Heart left ventricle (tissue), 16 donors: ENCODE measurements around the gene TMEM237. TPM values are rescaled to one million over a fixed set of nuclear protein-coding genes. Genes with fewer than 3 reads are reported as not detected.
A peak's percentile ranks its signal among the peaks of the same experiment; 100 is the strongest.

Experiments used
- ATAC-seq, 4 donors: fragments of 200-7000 bp; cut with Tn5 transposase; one replicate each; pipeline ENCODE4 v1.9.1; 2020 to 2022; ENCODE audit warnings: moderate library complexity in 4 of 4, mild to moderate bottlenecking in 3 of 4, moderate number of reproducible peaks in 1 of 4
- DNase-seq, 5 donors: peaks; one replicate each; pipeline ENCODE4 v3.0.0-alpha.2; 2020
- H3K27ac ChIP-seq, 12 donors: fragments of 200-600 bp; sonication (generic) in 4 of 12; one replicate each; pipeline versions ENCODE4 v1.5.0 to v1.8.0; 2016 to 2022; ENCODE audit warnings: mild to moderate bottlenecking in 2 of 12
- H3K27me3 ChIP-seq, 9 donors: fragments of 200-600 bp; sonication (generic) in 2 of 9; one replicate each; pipeline versions ENCODE4 v1.5.1 to v1.8.0; 2016 to 2022; ENCODE audit warnings: mild to moderate bottlenecking in 3 of 9
- H3K36me3 ChIP-seq, 9 donors: fragments of 200-600 bp; sonication (generic) in 2 of 9; one replicate each; pipeline versions ENCODE4 v1.5.0 to v1.8.0; 2018 to 2022; ENCODE audit warnings: mild to moderate bottlenecking in 2 of 9
- H3K4me1 ChIP-seq, 12 donors: fragments of 200-600 bp; sonication (generic) in 4 of 12; one replicate each; pipeline versions ENCODE4 v1.5.0 to v1.8.0; 2016 to 2022; ENCODE audit warnings: mild to moderate bottlenecking in 3 of 12
- H3K4me3 ChIP-seq, 12 donors: fragments of 200-600 bp; sonication (generic) in 4 of 12; one replicate each; pipeline versions ENCODE4 v1.5.0 to v1.8.0; 2017 to 2022; ENCODE audit warnings: mild to moderate bottlenecking in 9 of 12, moderate library complexity in 4 of 12
- H3K9me3 ChIP-seq, 12 donors: fragments of 200-600 bp; sonication (generic) in 4 of 12; one replicate each; pipeline versions ENCODE4 v1.5.0 to v1.8.0; 2016 to 2022; ENCODE audit warnings: mild to moderate bottlenecking in 1 of 12
- POLR2A ChIP-seq, 2 donors: fragments of 450-650 bp; IDR thresholded peaks; one replicate each; pipeline ENCODE4 v1.6.1; 2017; ENCODE audit warnings: antibody characterized with exemption in 2 of 2, mild to moderate bottlenecking in 2 of 2, moderate library complexity in 2 of 2
- WGBS, 4 donors: extraction: QIAGEN DNeasy Blood & Tissue Kit in 2 of 4; methylation state at CpG; one replicate each; pipeline versions ENCODE4 v1.1.5 to v1.1.7; 2013 to 2018; 5-methylcytosine and 5-hydroxymethylcytosine counted together
- intact Hi-C, 10 donors: fragments of 100-400 bp; cut with DNase I; formaldehyde crosslinking; loops; one replicate each; pipeline versions ENCODE4 v1.11.1 to v1.14.2; 2022
- polyA plus RNA-seq, 2 donors: library from polyadenylated mRNA; stranded (reverse); fragments of 200-250 nt; gene quantifications; one replicate each; pipeline ENCODE4 v1.2.3, GENCODE V29; 2013
- total RNA-seq, 9 donors: library from RNA; depleted of rRNA in 2 of 9; stranded (reverse); fragments of >200 nt in 2 of 9; fragmentation: NEBNext Ultra II Directional in 3 of 9; extraction: Animal tissue kit (Norgen Biotek cat#: 25700) in 3 of 9; gene quantifications; one replicate each; pipeline versions ENCODE4 v1.1.0 to v1.2.4, GENCODE V29; 2016 to 2023
- TF ChIP-seq, protein P1 (sequence below), 12 donors: fragments of 200-600 bp; sonication (generic) in 4 of 12; IDR thresholded peaks; one replicate each; pipeline versions ENCODE4 v1.5.0 to v1.8.0; 2018 to 2022; ENCODE audit warnings: antibody characterized with exemption in 12 of 12, mild to moderate bottlenecking in 5 of 12
- donor health status: ischemic (EF 13 %, LVEDD 7.1; RV severe dilation, severe dysfunction).
- donor health status: healthy with polysubstance abuse.
- donor health status: DM: no; HTN: yes; CAD: no.
- donor health status: DM: no; HTN: no; CAD: no.
- donor health status: ischemic (EF 25% LVEDD 6.9; RV normal size, moderate dysfunction).
- donor health status: ischemic (EF 25% LVEDD 5.7; RV mildly dilated, moderate dysfunction).
- donor health status: healthy.
- donor health status: DM: yes; HTN: yes; CAD: no.
- donor health status: ischemic (EF 35%, LVEDD 5.7; RV mildly dilated, moderate dysfunction).
- donor health status: nonischemic (EF 11% LVEDD 7.7; RV severe dilation, severe dysfunction).
- donor health status: DM: yes; HTN: yes; CAD: no.
- donor health status: PGD.
- donor health status: ischemic (EF 29% LVEDD 5.4; RV normal size, mild dysfunction).
- donor health status: nonischemic (EF 23%, LVEDD 6.1; RV moderate dilation, normal function).

The TMEM237 gene
- total and polyA plus RNA-seq, 11 donors: 9.5 to 25.2 (median 17.1) TPM

GRCh38 chr2:201628545-201628944 lies 14.8 kb downstream of the TMEM237 start:
- peak overlapping the region in 3 of 12 donors; percentile 13 to 47 (median 16) for H3K27ac ChIP-seq
- 49 to 63% (median 55%) methylated on average over 2 of the region's 2 CpGs for WGBS, 4 donors
- intact Hi-C loops: loop anchor here in 7 of 10 donors (10.0 kb wide), 5 partner anchors 134 to 394 kb away; no protein-coding TSS in a partner anchor

GRCh38 chr2:201622306-201622970 lies 20.9 kb downstream of the TMEM237 start:
- no peak for DNase-seq
- peaks cover 0 to 2% (median 0%) of the 10 kb centered on the region in 12 donors for H3K9me3 ChIP-seq
- H3K36me3 ChIP-seq: peaks cover 0 to 48% (median 11%) of the 10 kb centered on the region in 9 donors
- no peak overlapping the region for H3K27ac ChIP-seq
- H3K27me3 ChIP-seq: no peaks in the 10 kb centered on the region
- WGBS, 4 donors: 74 to 81% (median 79%) methylated on average over 5 of the region's 5 CpGs
- no peak overlapping the region for H3K4me3 ChIP-seq
- TF ChIP-seq, protein P1, sequence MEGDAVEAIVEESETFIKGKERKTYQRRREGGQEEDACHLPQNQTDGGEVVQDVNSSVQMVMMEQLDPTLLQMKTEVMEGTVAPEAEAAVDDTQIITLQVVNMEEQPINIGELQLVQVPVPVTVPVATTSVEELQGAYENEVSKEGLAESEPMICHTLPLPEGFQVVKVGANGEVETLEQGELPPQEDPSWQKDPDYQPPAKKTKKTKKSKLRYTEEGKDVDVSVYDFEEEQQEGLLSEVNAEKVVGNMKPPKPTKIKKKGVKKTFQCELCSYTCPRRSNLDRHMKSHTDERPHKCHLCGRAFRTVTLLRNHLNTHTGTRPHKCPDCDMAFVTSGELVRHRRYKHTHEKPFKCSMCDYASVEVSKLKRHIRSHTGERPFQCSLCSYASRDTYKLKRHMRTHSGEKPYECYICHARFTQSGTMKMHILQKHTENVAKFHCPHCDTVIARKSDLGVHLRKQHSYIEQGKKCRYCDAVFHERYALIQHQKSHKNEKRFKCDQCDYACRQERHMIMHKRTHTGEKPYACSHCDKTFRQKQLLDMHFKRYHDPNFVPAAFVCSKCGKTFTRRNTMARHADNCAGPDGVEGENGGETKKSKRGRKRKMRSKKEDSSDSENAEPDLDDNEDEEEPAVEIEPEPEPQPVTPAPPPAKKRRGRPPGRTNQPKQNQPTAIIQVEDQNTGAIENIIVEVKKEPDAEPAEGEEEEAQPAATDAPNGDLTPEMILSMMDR (IDR thresholded peaks at IDR 0.05): no peak
- no peak for TF ChIP-seq POLR2A (IDR thresholded peaks at IDR 0.05)
- H3K4me1 ChIP-seq: peaks cover 0 to 8% (median 0%) of the 10 kb centered on the region in 12 donors
- intact Hi-C loops: loop anchor here in 7 of 10 donors (10.0 kb wide), 5 partner anchors 128 to 388 kb away; no protein-coding TSS in a partner anchor
- ATAC-seq: no peak

More at GRCh38 chr2:201628545-201628944, 14.8 kb downstream of the TMEM237 start:
- Histone ChIP-seq H3K36me3 (peaks cover 0 to 98% (median 42%) of the 10 kb centered on the region in 9 donors), H3K27me3 (no peaks in the 10 kb centered on the region), H3K4me3 (no peak overlapping the region), H3K9me3 (no peaks in the 10 kb centered on the region), H3K4me1 (peaks cover 0 to 9% (median 0%) of the 10 kb centered on the region in 12 donors)
- no peak for TF ChIP-seq POLR2A (IDR thresholded peaks at IDR 0.05)
- TF ChIP-seq, protein P1 (IDR thresholded peaks at IDR 0.05): no peak
- no peak for DNase-seq
- ATAC-seq: peak in 3 of 4 donors; percentile 69 to 79 (median 77)

GRCh38 chr2:201621293-201621999 lies 21.9 kb downstream of the TMEM237 start:
- 54 to 66% (median 61%) methylated on average over 4 of the region's 4 CpGs for WGBS, 4 donors
- Histone ChIP-seq H3K4me1 (peaks cover 0 to 8% (median 0%) of the 10 kb centered on the region in 12 donors), H3K27ac (no peak overlapping the region), H3K4me3 (no peak overlapping the region), H3K36me3 (peaks cover 0 to 38% (median 11%) of the 10 kb centered on the region in 9 donors), H3K27me3 (no peaks in the 10 kb centered on the region), H3K9me3 (peaks cover 0 to 2% (median 0%) of the 10 kb centered on the region in 12 donors)
- intact Hi-C loops: loop anchor here in 8 of 10 donors (2.0 to 10.0 kb wide), 6 partner anchors 127 to 387 kb away; no protein-coding TSS in a partner anchor
- DNase-seq (no peak), ATAC-seq (peak in 3 of 4 donors; percentile 32 to 37 (median 35))
- TF ChIP-seq, protein P1 (IDR thresholded peaks at IDR 0.05): no peak
- TF ChIP-seq POLR2A (IDR thresholded peaks at IDR 0.05): no peak
